Sigmoid colon (tissue), 7 donors: ENCODE data around the gene CEP128. TPM values are rescaled to one million over a fixed set of nuclear protein-coding genes. Genes with fewer than 3 reads are reported as not detected.

Experiments used
- DNase-seq: peaks from one replicate; pipeline ENCODE4 v3.0.0-alpha.2; 2019
- H3K27ac ChIP-seq, 4 donors: fragments of 200-600 bp; sonication (generic); one replicate each; pipeline ENCODE4 v1.5.1; 2016 to 2019; ENCODE audit warnings: mild to moderate bottlenecking in 1 of 4
- H3K27me3 ChIP-seq, 3 donors: fragments of 200-600 bp; sonication (generic); one replicate each; pipeline ENCODE4 v1.5.1; 2019; ENCODE audit warnings: mild to moderate bottlenecking in 1 of 3
- H3K36me3 ChIP-seq, 4 donors: fragments of 200-600 bp; sonication (generic); one replicate each; pipeline ENCODE4 v1.5.1; 2016 to 2019
- H3K4me1 ChIP-seq, 4 donors: fragments of 200-600 bp; sonication (generic); one replicate each; pipeline ENCODE4 v1.5.1; 2017 to 2019
- H3K4me3 ChIP-seq, 4 donors: fragments of 200-600 bp; sonication (generic); one replicate each; pipeline ENCODE4 v1.5.1; 2017 to 2019; ENCODE audit warnings: mild to moderate bottlenecking in 2 of 4, moderate library complexity in 1 of 4
- H3K9me3 ChIP-seq, 4 donors: fragments of 200-600 bp in 3 of 4; sonication (generic) in 3 of 4; one replicate each; pipeline versions ENCODE4 v1.5.1 to v1.6.1; 2013 to 2019
- CTCF ChIP-seq, 4 experiments: fragments of 450-650 bp in 3 of 4; fragments of 200-600 bp in 1 of 4; IDR thresholded peaks; one replicate each; pipeline ENCODE4 v1.5.1; 2016 to 2019; ENCODE audit warnings: antibody characterized with exemption in 4 of 4, mild to moderate bottlenecking in 3 of 4, moderate library complexity in 2 of 4
- EP300 ChIP-seq, 4 donors: sonication (generic); formaldehyde crosslinking; IDR thresholded peaks; one replicate each; pipeline ENCODE4 v1.6.1; 2017; ENCODE audit warnings: antibody characterized with exemption in 4 of 4
- POLR2A ChIP-seq, 2 donors: fragments of 450-650 bp; IDR thresholded peaks; one replicate each; pipeline ENCODE4 v1.6.1; 2016; ENCODE audit warnings: antibody characterized with exemption in 2 of 2, mild to moderate bottlenecking in 2 of 2, moderate library complexity in 2 of 2
- POLR2AphosphoS5 ChIP-seq, 4 donors: sonication (generic); formaldehyde crosslinking; IDR thresholded peaks; one replicate each; pipeline ENCODE4 v1.6.1; 2017; ENCODE audit warnings: antibody characterized with exemption in 4 of 4
- WGBS, 2 donors: extraction: QIAGEN DNeasy Blood & Tissue Kit; methylation state at CpG; one replicate each; pipeline ENCODE4 v1.1.7; 2013; 5-methylcytosine and 5-hydroxymethylcytosine counted together
- intact Hi-C: fragments of 100-400 bp; cut with DNase I; formaldehyde crosslinking; loops from one replicate; pipeline ENCODE4 v1.15.1; 2023
- polyA plus RNA-seq, 3 donors: library from polyadenylated mRNA; stranded (reverse); fragments of 200-250 nt; gene quantifications; one replicate each; pipeline ENCODE4 v1.2.3, GENCODE V29; 2013
- total RNA-seq, 4 donors: library from RNA; depleted of rRNA; stranded (reverse); fragments of >200 nt; gene quantifications; one replicate each; pipeline ENCODE4 v1.1.0, GENCODE V29; 2016
- donor health status: healthy with polysubstance abuse.
- donor health status: Bipolar disorder and iron deficiency.
- donor health status: healthy.

CEP128 gene
- total and polyA plus RNA-seq, 7 donors: 0.60 to 16.6 (median 8.3) TPM

GRCh38 chr14:80948291-80948690 is 6.8 kb upstream of the CEP128 start:
- H3K4me3 ChIP-seq: no peak overlapping the region
- no peak for DNase-seq
- no peak overlapping the region for H3K27ac ChIP-seq
- H3K27me3 ChIP-seq: no peaks in the 10 kb centered on the region
- no peaks in the 10 kb centered on the region for H3K9me3 ChIP-seq
- no peaks in the 10 kb centered on the region for H3K4me1 ChIP-seq
- TF ChIP-seq POLR2AphosphoS5 (IDR thresholded peaks at IDR 0.05) (no peak), CTCF (IDR thresholded peaks at IDR 0.05) (no peak), POLR2A (IDR thresholded peaks at IDR 0.05) (no peak), EP300 (IDR thresholded peaks at IDR 0.05) (no peak)
- H3K36me3 ChIP-seq: no peaks in the 10 kb centered on the region
- 0 to 43% methylated on average over 1 of the region's 1 CpG for WGBS, 2 donors
- intact Hi-C loops: loop anchor here (10.0 kb wide), 1 partner anchor 487 kb away; no protein-coding TSS in a partner anchor

- DNase-seq: no peak
- TF ChIP-seq EP300 (IDR thresholded peaks at IDR 0.05) (no peak), POLR2A (IDR thresholded peaks at IDR 0.05) (no peak), CTCF (IDR thresholded peaks at IDR 0.05) (no peak)
- H3K4me3 ChIP-seq: no peak overlapping the region
- intact Hi-C loops: loop anchor here (10.0 kb wide), 1 partner anchor 488 kb away; no protein-coding TSS in a partner anchor
- no peaks in the 10 kb centered on the region for H3K27me3 ChIP-seq
- 62 to 74% methylated on average over 4 of the region's 4 CpGs for WGBS, 2 donors
- H3K4me1 ChIP-seq: peaks cover 0 to 7% (median 2%) of the 10 kb centered on the region in 4 donors
- H3K27ac ChIP-seq: no peak overlapping the region
- H3K36me3 ChIP-seq: no peaks in the 10 kb centered on the region
- H3K9me3 ChIP-seq: no peaks in the 10 kb centered on the region
These were observed 5.3 kb upstream of the CEP128 start for GRCh38 chr14:80946797-80947196.

- Histone ChIP-seq H3K36me3 (no peaks in the 10 kb centered on the region), H3K4me1 (peaks cover 0 to 9% (median 3%) of the 10 kb centered on the region in 4 donors), H3K27me3 (no peaks in the 10 kb centered on the region), H3K27ac (no peak overlapping the region), H3K4me3 (no peak overlapping the region), H3K9me3 (no peaks in the 10 kb centered on the region)
- TF ChIP-seq CTCF (IDR thresholded peaks at IDR 0.05): no peak
- DNase-seq: no peak
- 85% methylated on average over 1 of the region's 1 CpG for WGBS, 2 donors
- intact Hi-C loops: loop anchor here (10.0 kb wide), 1 partner anchor 489 kb away; no protein-coding TSS in a partner anchor
These were observed 4.6 kb upstream of the CEP128 start for GRCh38 chr14:80946187-80946586.

GRCh38 chr14:80944861-80945617 is 3.5 kb upstream of the CEP128 start:
- intact Hi-C loops: loop anchor here (10.0 kb wide), 1 partner anchor 490 kb away; no protein-coding TSS in a partner anchor
- DNase-seq: no peak
- no peak for TF ChIP-seq CTCF (IDR thresholded peaks at IDR 0.05)
- Histone ChIP-seq H3K27me3 (no peaks in the 10 kb centered on the region), H3K9me3 (no peaks in the 10 kb centered on the region), H3K4me3 (no peak overlapping the region), H3K36me3 (no peaks in the 10 kb centered on the region), H3K4me1 (peaks cover 0 to 15% (median 9%) of the 10 kb centered on the region in 4 donors), H3K27ac (no peak overlapping the region)
- WGBS, 2 donors: 78 to 89% methylated on average over 5 of the region's 5 CpGs
